ENCODE results near the gene CRYGC. TPM values are rescaled to one million over a fixed set of nuclear protein-coding genes. Genes with fewer than 3 reads are reported as not detected.

The CRYGC gene
- total and polyA plus RNA-seq, 3 donors from 2014 or later: 2.2 to 2.7 TPM; not detected in 1

- TF ChIP-seq CTCF (IDR thresholded peaks at IDR 0.05) (no peak), POLR2A (IDR thresholded peaks at IDR 0.05) (no peak)
- intact Hi-C loops (cut with DNase I; ENCODE audit: low total_unique reads): no loop called here
- H3K4me1 ChIP-seq: no peaks in the 10 kb centered on the region
- no peak for DNase-seq
- H3K4me3 ChIP-seq: no peak overlapping the region
- H3K27ac ChIP-seq: no peak overlapping the region
- H3K36me3 ChIP-seq (ENCODE audit: low read depth, missing control alignments): no peaks in the 10 kb centered on the region
- H3K27me3 ChIP-seq: no peaks in the 10 kb centered on the region
- H3K9me3 ChIP-seq: no peaks in the 10 kb centered on the region
Observed at GRCh38 chr2:208153156-208153555, 23.5 kb upstream of the CRYGC start.

GRCh38 chr2:208150956-208151355 is 21.3 kb upstream of the CRYGC start:
- intact Hi-C loops (cut with DNase I; ENCODE audit: low total_unique reads): no loop called here
- WGBS, 2 donors: 85 to 95% methylated on average over 1 of the region's 1 CpG
- DNase-seq: no peak
- H3K27ac ChIP-seq: no peak overlapping the region
- H3K4me3 ChIP-seq: no peak overlapping the region
- H3K4me1 ChIP-seq: no peaks in the 10 kb centered on the region
- H3K27me3 ChIP-seq: no peaks in the 10 kb centered on the region
- TF ChIP-seq POLR2A (IDR thresholded peaks at IDR 0.05) (no peak), CTCF (IDR thresholded peaks at IDR 0.05) (no peak)
- H3K36me3 ChIP-seq (ENCODE audit: low read depth, missing control alignments): no peaks in the 10 kb centered on the region
- H3K9me3 ChIP-seq: no peaks in the 10 kb centered on the region

GRCh38 chr2:208150094-208150493 is 20.5 kb upstream of the CRYGC start:
- H3K27me3 ChIP-seq: no peaks in the 10 kb centered on the region
- no peak overlapping the region for H3K27ac ChIP-seq
- TF ChIP-seq POLR2A (IDR thresholded peaks at IDR 0.05) (no peak), CTCF (IDR thresholded peaks at IDR 0.05) (no peak)
- H3K9me3 ChIP-seq: no peaks in the 10 kb centered on the region
- no peaks in the 10 kb centered on the region for H3K36me3 ChIP-seq (ENCODE audit: low read depth, missing control alignments)
- H3K4me1 ChIP-seq: no peaks in the 10 kb centered on the region
- intact Hi-C loops (cut with DNase I; ENCODE audit: low total_unique reads): no loop called here
- no peak overlapping the region for H3K4me3 ChIP-seq
- DNase-seq: no peak

GRCh38 chr2:208148803-208149202 is 19.2 kb upstream of the CRYGC start:
- WGBS, 2 donors: 81 to 85% methylated on average over 2 of the region's 2 CpGs
- DNase-seq: no peak
- no peaks in the 10 kb centered on the region for H3K36me3 ChIP-seq (ENCODE audit: low read depth, missing control alignments)
- H3K9me3 ChIP-seq: no peaks in the 10 kb centered on the region
- H3K27ac ChIP-seq: no peak overlapping the region
- no peak overlapping the region for H3K4me3 ChIP-seq
- no peaks in the 10 kb centered on the region for H3K4me1 ChIP-seq
- intact Hi-C loops (cut with DNase I; ENCODE audit: low total_unique reads): no loop called here
- TF ChIP-seq POLR2A (IDR thresholded peaks at IDR 0.05) (no peak), CTCF (IDR thresholded peaks at IDR 0.05) (peak in 1 of 3 experiments; percentile 23)
- H3K27me3 ChIP-seq: no peaks in the 10 kb centered on the region

- WGBS, 2 donors: 77% methylated on average over 3 of the region's 3 CpGs; no CpG with 5 or more reads in 1 of the 2 donors
- intact Hi-C loops (cut with DNase I; ENCODE audit: low total_unique reads): no loop called here
- TF ChIP-seq POLR2A (IDR thresholded peaks at IDR 0.05): no peak
- no peak for TF ChIP-seq CTCF (IDR thresholded peaks at IDR 0.05)
Observed at GRCh38 chr2:208147759-208148158, 18.1 kb upstream of the CRYGC start.

More at GRCh38 chr2:208147759-208148158, 18.1 kb upstream of the CRYGC start:
- Histone ChIP-seq H3K27me3 (no peaks in the 10 kb centered on the region), H3K4me1 (no peaks in the 10 kb centered on the region), H3K4me3 (no peak overlapping the region), H3K9me3 (no peaks in the 10 kb centered on the region), H3K36me3 (ENCODE audit: low read depth, missing control alignments) (no peaks in the 10 kb centered on the region), H3K27ac (no peak overlapping the region)
- no peak for DNase-seq

Measured in testis (tissue), 3 donors.